GM18498 (cell line): ENCODE data around the gene NAV2.

ENCODE experiments used
- ATAC-seq: cut with Tn5 transposase; IDR thresholded peaks from one replicate; pipeline ENCODE4 v1.9.1; 2021; ENCODE audit warnings: mild to moderate bottlenecking, moderate library complexity; ENCODE audit not compliant: unreplicated experiment

NAV2 gene

GRCh38 chr11:20047006-20047768 is 334.6 kb downstream of the NAV2 start:
- no peak for ATAC-seq

- ATAC-seq: no peak
These were observed 335.1 kb downstream of the NAV2 start for GRCh38 chr11:20047769-20048154.

GRCh38 chr11:20048246-20048645 is 335.6 kb downstream of the NAV2 start:
- no peak for ATAC-seq

GRCh38 chr11:20048707-20049106 is 336.1 kb downstream of the NAV2 start:
- ATAC-seq: no peak

- no peak for ATAC-seq
These were observed 336.6 kb downstream of the NAV2 start for GRCh38 chr11:20049231-20049630.

GRCh38 chr11:20050048-20050447 is 337.4 kb downstream of the NAV2 start:
- ATAC-seq: no peak

GRCh38 chr11:20050551-20051333 is 338.1 kb downstream of the NAV2 start:
- ATAC-seq: no peak

- no peak for ATAC-seq
These were observed 339.1 kb downstream of the NAV2 start for GRCh38 chr11:20051469-20052399.

GRCh38 chr11:20053572-20053971 is 340.9 kb downstream of the NAV2 start:
- no peak for ATAC-seq

- ATAC-seq: no peak
These were observed 341.9 kb downstream of the NAV2 start for GRCh38 chr11:20054584-20054983.

- no peak for ATAC-seq
These were observed 342.7 kb downstream of the NAV2 start for GRCh38 chr11:20055312-20055711.

GRCh38 chr11:20056109-20056949 is 343.7 kb downstream of the NAV2 start:
- no peak for ATAC-seq

GRCh38 chr11:20056950-20057943 is 344.6 kb downstream of the NAV2 start:
- ATAC-seq: no peak

- no peak for ATAC-seq
These were observed 346.3 kb downstream of the NAV2 start for GRCh38 chr11:20058749-20059458.

GRCh38 chr11:20059587-20060021 is 347.0 kb downstream of the NAV2 start:
- no peak for ATAC-seq

GRCh38 chr11:20060181-20060580 is 347.5 kb downstream of the NAV2 start:
- ATAC-seq: no peak

GRCh38 chr11:20060647-20061205 is 348.1 kb downstream of the NAV2 start:
- ATAC-seq: no peak

GRCh38 chr11:20061776-20062175 is 349.1 kb downstream of the NAV2 start:
- ATAC-seq: no peak
